Esophagus muscularis mucosa (tissue), 4 donors: ENCODE results near the gene FOLR3. TPM values are rescaled to one million over a fixed set of nuclear protein-coding genes. Genes with fewer than 3 reads are reported as not detected.
"Not testable (repeated sequence)": the region's sequence is repeated elsewhere in the genome, so short reads cannot be mapped to it uniquely, and the experiment has no call there.

Source experiments
- DNase-seq: peaks from one replicate; pipeline ENCODE4 v3.0.0-alpha.2; 2017; ENCODE audit errors: extremely low spot score
- H3K27ac ChIP-seq, 4 donors: fragments of 200-600 bp; sonication (generic); replicated peaks in 1 of 4; 1 replicate in 3 of 4; 2 replicates in 1 of 4; pipeline ENCODE4 v1.5.1; 2016 to 2019; ENCODE audit warnings: mild to moderate bottlenecking in 1 of 4
- H3K27me3 ChIP-seq, 4 donors: fragments of 200-600 bp; sonication (generic); one replicate each; pipeline versions ENCODE4 v1.5.1 to v1.6.0; 2016 to 2019
- H3K36me3 ChIP-seq, 4 donors: fragments of 200-600 bp; sonication (generic); one replicate each; pipeline ENCODE4 v1.5.1; 2016 to 2019
- H3K4me1 ChIP-seq, 4 donors: fragments of 200-600 bp; sonication (generic); one replicate each; pipeline ENCODE4 v1.5.1; 2016 to 2019
- H3K4me3 ChIP-seq, 4 donors: fragments of 200-600 bp; sonication (generic); 1 replicate in 2 of 4; 2 replicates in 2 of 4; pipeline ENCODE4 v1.5.1; 2016 to 2019; ENCODE audit warnings: mild to moderate bottlenecking in 4 of 4, moderate library complexity in 1 of 4
- H3K9me3 ChIP-seq, 4 donors: fragments of 200-600 bp; sonication (generic); 1 replicate in 3 of 4; 2 replicates in 1 of 4; pipeline ENCODE4 v1.5.1; 2016 to 2019
- CTCF ChIP-seq, 3 experiments: fragments of 200-600 bp in 2 of 3; fragments of 450-650 bp in 1 of 3; sonication (generic) in 2 of 3; IDR thresholded peaks; one replicate each; pipeline ENCODE4 v1.5.1; 2017 to 2019; ENCODE audit warnings: antibody characterized with exemption in 3 of 3, mild to moderate bottlenecking in 2 of 3, moderate library complexity in 1 of 3
- EP300 ChIP-seq: sonication (generic); formaldehyde crosslinking; IDR thresholded peaks from one replicate; pipeline ENCODE4 v1.6.1; 2017; ENCODE audit warnings: antibody characterized with exemption
- POLR2A ChIP-seq: fragments of 450-650 bp; IDR thresholded peaks from one replicate; pipeline ENCODE4 v1.6.1; 2017; ENCODE audit warnings: antibody characterized with exemption, moderate library complexity, mild to moderate bottlenecking, low read depth
- POLR2AphosphoS5 ChIP-seq, 2 donors: sonication (generic); formaldehyde crosslinking; IDR thresholded peaks; one replicate each; pipeline ENCODE4 v1.6.1; 2017; ENCODE audit warnings: antibody characterized with exemption in 2 of 2
- WGBS: methylation state at CpG from one replicate; pipeline ENCODE4 v1.1.5; 2018; 5-methylcytosine and 5-hydroxymethylcytosine counted together
- intact Hi-C: fragments of 100-400 bp; cut with DNase I; formaldehyde crosslinking; loops from one replicate; pipeline ENCODE4 v1.15.1; 2023
- total RNA-seq, 4 donors: library from RNA; depleted of rRNA; stranded (reverse); fragments of >200 nt; gene quantifications; one replicate each; pipeline versions ENCODE4 v1.1.0 to v1.2.1, GENCODE V29; 2016

Gene FOLR3
- total RNA-seq, 4 donors from 2014 or later, result 0.50 to 0.83 TPM; not detected in 2

GRCh38 chr11:72155751-72156150 lies 20.2 kb downstream of the FOLR3 start:
- intact Hi-C loops, result no loop called here
- no peak for DNase-seq
- Histone ChIP-seq H3K4me3 (no peak overlapping the region), H3K36me3 (no peaks in the 10 kb centered on the region), H3K9me3 (no peaks in the 10 kb centered on the region), H3K27ac (no peak overlapping the region), H3K4me1 (no peaks in the 10 kb centered on the region), H3K27me3 (peaks cover 0 to 17% (median 0%) of the 10 kb centered on the region in 4 donors)
- TF ChIP-seq EP300, result no peak
- TF ChIP-seq POLR2A, result no peak
- no peak for TF ChIP-seq CTCF (IDR thresholded peaks at IDR 0.05)
- no peak for TF ChIP-seq POLR2AphosphoS5 (IDR thresholded peaks at IDR 0.05)
- 86% methylated on average over 4 of the region's 4 CpGs for WGBS

GRCh38 chr11:72157131-72157530 lies 21.6 kb downstream of the FOLR3 start:
- TF ChIP-seq EP300, result no peak
- Histone ChIP-seq H3K9me3 (no peaks in the 10 kb centered on the region), H3K4me1 (no peaks in the 10 kb centered on the region), H3K27ac (no peak overlapping the region), H3K4me3 (no peak overlapping the region), H3K36me3 (no peaks in the 10 kb centered on the region), H3K27me3 (peaks cover 0 to 14% (median 0%) of the 10 kb centered on the region in 4 donors)
- 83% methylated on average over 4 of the region's 4 CpGs for WGBS
- intact Hi-C loops, result no loop called here
- DNase-seq, result no peak

GRCh38 chr11:72160319-72160718 lies 24.8 kb downstream of the FOLR3 start:
- H3K4me3 ChIP-seq, result no peak overlapping the region
- 88% methylated on average over 2 of the region's 2 CpGs for WGBS
- H3K27ac ChIP-seq, result no peak overlapping the region
- no peaks in the 10 kb centered on the region for H3K36me3 ChIP-seq
- no peaks in the 10 kb centered on the region for H3K9me3 ChIP-seq
- no peak for DNase-seq
- no peak for TF ChIP-seq EP300
- TF ChIP-seq CTCF (IDR thresholded peaks at IDR 0.05), result no peak
- TF ChIP-seq POLR2A, result no peak
- TF ChIP-seq POLR2AphosphoS5 (IDR thresholded peaks at IDR 0.05), result no peak
- no peaks in the 10 kb centered on the region for H3K4me1 ChIP-seq
- peaks cover 0 to 14% (median 0%) of the 10 kb centered on the region in 4 donors for H3K27me3 ChIP-seq
- intact Hi-C loops, result no loop called here

DNA sequence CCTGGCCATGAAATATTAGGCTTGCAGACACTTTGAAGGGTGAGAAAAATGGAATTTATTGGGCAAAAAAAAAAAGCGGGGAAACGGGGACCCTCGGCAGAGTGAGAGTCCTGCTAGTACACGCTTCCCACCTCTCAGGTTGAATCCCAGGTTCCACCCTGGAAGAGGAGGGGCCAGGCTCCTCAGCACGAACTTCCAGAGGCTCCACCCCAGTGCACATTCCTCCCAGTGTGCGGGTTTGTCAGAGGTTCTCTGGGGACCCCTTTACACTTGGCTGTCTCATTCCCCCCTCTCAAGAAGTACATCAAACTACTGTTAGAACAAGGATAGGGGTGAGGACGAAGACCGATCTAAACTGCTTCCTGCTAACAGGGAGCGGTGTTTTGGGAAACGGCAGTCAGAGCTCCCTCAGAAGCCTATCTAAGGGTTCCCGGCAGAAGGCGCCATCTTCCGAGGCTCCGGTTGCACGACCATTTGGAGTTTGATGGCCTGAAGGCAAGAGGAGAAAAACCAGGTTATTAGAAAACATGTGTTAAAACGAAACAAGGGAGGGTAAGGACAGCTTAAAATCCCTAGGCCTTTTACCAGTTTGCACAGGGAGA lies 27.5 kb downstream of the FOLR3 start:
- H3K27me3 ChIP-seq, result peaks cover 0 to 14% (median 0%) of the 10 kb centered on the region in 4 donors
- intact Hi-C loops, result no loop called here
- WGBS, result 80% methylated on average over 16 of the region's 16 CpGs

DNA sequence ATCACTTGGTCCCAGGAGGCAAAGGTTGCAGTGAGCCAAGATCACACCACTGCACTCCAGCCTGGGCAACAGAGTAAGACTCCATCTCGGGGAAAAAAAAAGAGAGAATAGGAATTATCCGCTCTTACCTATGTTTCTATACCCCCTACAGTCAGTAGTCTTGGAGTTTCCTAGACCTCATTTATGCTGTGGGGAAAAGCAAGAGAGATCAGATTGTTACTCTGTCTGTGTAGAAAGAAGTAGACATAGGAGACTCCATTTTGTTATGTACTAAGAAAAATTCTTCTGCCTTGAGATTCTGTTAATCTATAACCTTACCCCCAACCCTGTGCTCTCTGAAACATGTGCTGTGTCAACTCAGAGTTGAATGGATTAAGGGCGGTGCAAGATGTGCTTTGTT lies 28.7 kb downstream of the FOLR3 start:
- DNase-seq, H3K27ac ChIP-seq, H3K36me3 ChIP-seq, H3K9me3 ChIP-seq, H3K4me1 ChIP-seq, intact Hi-C loops, H3K27me3 ChIP-seq, H3K4me3 ChIP-seq: not testable (repeated sequence)
- 52% methylated on average over 2 of the region's 3 CpGs for WGBS

More for the DNA sequence above, 27.5 kb downstream of the FOLR3 start:
- TF ChIP-seq POLR2AphosphoS5 (IDR thresholded peaks at IDR 0.05), result no peak
- TF ChIP-seq CTCF (IDR thresholded peaks at IDR 0.05), result no peak
- TF ChIP-seq EP300, result no peak
- TF ChIP-seq POLR2A, result no peak
- no peak overlapping the region for H3K4me3 ChIP-seq
- H3K9me3 ChIP-seq, result no peaks in the 10 kb centered on the region
- no peaks in the 10 kb centered on the region for H3K36me3 ChIP-seq
- H3K27ac ChIP-seq, result no peak overlapping the region
- no peak for DNase-seq
- no peaks in the 10 kb centered on the region for H3K4me1 ChIP-seq

DNA sequence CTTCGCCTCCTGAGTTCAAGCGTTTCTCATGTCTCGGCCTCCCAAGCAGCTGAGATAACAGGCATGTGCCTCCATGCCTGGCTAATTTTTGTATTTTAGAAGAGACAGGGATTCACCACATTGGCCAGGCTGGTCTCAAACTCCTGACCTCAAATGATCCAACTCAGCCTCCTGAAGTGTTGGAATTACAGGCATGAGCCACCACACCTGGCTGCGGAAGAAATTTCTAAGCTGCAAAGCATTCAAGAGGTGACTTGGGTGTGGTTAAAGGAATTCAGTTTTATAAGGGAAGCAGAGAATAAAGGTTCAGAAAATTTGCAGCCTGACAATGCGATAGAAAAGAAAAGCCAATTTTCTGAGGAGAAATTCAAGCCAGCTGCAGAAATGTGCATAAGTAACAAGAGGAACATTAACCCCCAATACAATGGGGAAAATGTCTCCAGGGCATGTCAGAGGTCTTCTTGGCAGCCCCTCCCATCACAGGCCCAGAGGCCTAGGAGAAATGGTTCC lies 33.6 kb downstream of the FOLR3 start:
- H3K9me3 ChIP-seq, intact Hi-C loops, H3K4me3 ChIP-seq, H3K27ac ChIP-seq, H3K27me3 ChIP-seq, H3K4me1 ChIP-seq, H3K36me3 ChIP-seq, DNase-seq: not testable (repeated sequence)
- WGBS, result 93% methylated on average over 5 of the region's 5 CpGs

DNA sequence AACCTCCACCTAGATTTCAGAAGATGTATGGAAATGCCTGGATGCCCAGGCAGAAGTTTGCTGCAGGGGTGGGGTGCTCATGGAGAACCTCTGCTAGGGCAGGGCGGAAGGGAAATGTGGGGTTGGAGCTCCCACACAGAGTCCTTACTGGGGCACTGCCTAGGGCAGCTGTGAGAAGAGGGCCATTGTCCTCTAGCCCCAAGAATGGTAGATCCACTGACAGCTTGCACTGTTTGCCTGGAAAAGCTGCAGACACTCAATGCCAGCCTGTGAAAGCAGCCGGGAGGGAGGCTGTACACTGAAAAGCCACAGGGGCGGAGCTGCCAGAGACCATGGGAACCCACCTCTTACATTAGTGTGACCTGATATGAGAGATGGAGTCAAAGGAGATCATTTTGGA lies 34.2 kb downstream of the FOLR3 start:
- H3K27me3 ChIP-seq, H3K4me1 ChIP-seq, intact Hi-C loops, H3K9me3 ChIP-seq, H3K36me3 ChIP-seq, DNase-seq, H3K27ac ChIP-seq, H3K4me3 ChIP-seq: not testable (repeated sequence)
- 80% methylated on average over 3 of the region's 3 CpGs for WGBS

DNA sequence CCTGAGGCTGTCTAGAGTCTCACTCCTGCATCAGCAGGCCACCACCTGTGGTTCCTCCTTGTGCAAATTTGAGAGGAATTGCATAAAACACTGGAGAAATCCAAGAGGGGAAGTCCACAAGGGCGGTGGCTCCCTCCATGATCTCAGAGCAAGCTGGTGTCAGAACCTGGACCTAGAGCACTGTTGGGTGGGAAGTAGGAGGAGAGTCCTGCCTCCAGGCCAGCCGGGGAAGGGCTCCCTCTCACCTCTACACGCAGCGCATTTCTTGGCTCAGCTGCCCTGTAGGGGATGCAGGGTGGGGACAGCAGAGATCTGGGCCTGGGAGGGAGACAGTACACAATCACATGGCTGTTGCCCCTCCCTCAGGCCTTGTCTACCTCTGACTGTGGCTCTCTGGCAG lies 36.5 kb downstream of the FOLR3 start:
- DNase-seq, H3K27me3 ChIP-seq, H3K4me3 ChIP-seq, intact Hi-C loops, H3K4me1 ChIP-seq, H3K27ac ChIP-seq, H3K9me3 ChIP-seq, H3K36me3 ChIP-seq: not testable (repeated sequence)
- WGBS, result 81% methylated on average over 4 of the region's 4 CpGs
